Fibroblast of pulmonary artery (primary cell): Measurements from ENCODE around the gene GNAL.

Source experiments
- DNase-seq: peaks from one replicate; pipeline ENCODE4 v3.0.0-alpha.2; 2010; ENCODE audit warnings: low read depth
- H3K4me3 ChIP-seq: replicated peaks from 2 replicates; pipeline ENCODE4 v1.5.1; 2011; ENCODE audit warnings: low read depth, mild to moderate bottlenecking, control low read depth, low read length, moderate library complexity
- TF ChIP-seq, protein P1 (sequence below): IDR thresholded peaks from 2 replicates; pipeline ENCODE4 v1.5.1; 2011; ENCODE audit warnings: mild to moderate bottlenecking, control low read depth, low read length, inconsistent platforms; ENCODE audit errors: missing control alignments

The GNAL gene

GRCh38 chr18:11823545-11823944, 134.5 kb downstream of the GNAL start:
- no peak for DNase-seq
- no peak overlapping the region for H3K4me3 ChIP-seq
- TF ChIP-seq, protein P1, sequence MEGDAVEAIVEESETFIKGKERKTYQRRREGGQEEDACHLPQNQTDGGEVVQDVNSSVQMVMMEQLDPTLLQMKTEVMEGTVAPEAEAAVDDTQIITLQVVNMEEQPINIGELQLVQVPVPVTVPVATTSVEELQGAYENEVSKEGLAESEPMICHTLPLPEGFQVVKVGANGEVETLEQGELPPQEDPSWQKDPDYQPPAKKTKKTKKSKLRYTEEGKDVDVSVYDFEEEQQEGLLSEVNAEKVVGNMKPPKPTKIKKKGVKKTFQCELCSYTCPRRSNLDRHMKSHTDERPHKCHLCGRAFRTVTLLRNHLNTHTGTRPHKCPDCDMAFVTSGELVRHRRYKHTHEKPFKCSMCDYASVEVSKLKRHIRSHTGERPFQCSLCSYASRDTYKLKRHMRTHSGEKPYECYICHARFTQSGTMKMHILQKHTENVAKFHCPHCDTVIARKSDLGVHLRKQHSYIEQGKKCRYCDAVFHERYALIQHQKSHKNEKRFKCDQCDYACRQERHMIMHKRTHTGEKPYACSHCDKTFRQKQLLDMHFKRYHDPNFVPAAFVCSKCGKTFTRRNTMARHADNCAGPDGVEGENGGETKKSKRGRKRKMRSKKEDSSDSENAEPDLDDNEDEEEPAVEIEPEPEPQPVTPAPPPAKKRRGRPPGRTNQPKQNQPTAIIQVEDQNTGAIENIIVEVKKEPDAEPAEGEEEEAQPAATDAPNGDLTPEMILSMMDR = no peak

- H3K4me3 ChIP-seq = no peak overlapping the region
- no peak for DNase-seq
- TF ChIP-seq, protein P1 = no peak
Observed at GRCh38 chr18:11826836-11827235, 137.8 kb downstream of the GNAL start.

GRCh38 chr18:11828786-11829432, 139.8 kb downstream of the GNAL start:
- TF ChIP-seq, protein P1 = no peak
- H3K4me3 ChIP-seq = no peak overlapping the region
- DNase-seq = no peak

DNA sequence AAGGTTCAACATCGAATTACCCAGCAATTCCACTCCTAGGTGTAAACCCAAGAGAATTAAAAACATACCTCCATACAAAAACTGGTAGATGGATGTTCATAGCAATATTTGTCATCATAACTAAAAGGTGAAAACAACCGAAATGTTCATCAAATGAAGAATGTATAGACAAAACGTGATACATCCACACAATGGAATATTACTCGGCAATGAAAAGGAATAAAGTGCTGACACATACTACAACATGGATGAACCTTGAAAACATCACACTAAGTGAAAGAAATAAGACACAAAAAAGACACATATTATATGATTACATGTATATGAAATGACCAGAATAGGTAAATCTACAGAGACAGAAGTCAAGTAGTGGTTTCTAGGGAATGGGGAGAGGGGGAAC, 141.5 kb downstream of the GNAL start:
- no peak for DNase-seq
- TF ChIP-seq, protein P1 = no peak
- H3K4me3 ChIP-seq = no peak overlapping the region

DNA sequence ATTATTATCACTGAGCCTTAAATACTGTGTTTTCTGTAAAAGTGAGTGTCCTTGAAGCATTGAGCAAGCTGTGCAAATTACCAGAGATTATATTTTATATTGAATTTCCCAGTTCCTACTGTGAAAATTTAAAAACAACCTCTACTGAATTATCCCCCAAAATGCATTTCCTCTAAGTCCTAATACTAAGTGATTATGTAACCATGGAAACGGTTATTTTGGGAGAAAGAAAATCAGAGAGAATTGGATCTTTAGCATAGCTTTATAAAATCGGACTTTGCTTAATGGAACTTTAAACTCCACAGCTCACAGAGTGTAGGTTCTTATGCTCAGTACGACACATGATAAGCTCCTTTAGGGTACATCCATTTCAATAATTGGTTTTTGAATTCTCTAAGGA, 142.9 kb downstream of the GNAL start:
- TF ChIP-seq, protein P1 = no peak

GRCh38 chr18:11834772-11835171, 145.7 kb downstream of the GNAL start:
- DNase-seq = no peak
- TF ChIP-seq, protein P1 = no peak
- no peak overlapping the region for H3K4me3 ChIP-seq

More for the DNA sequence above, 142.9 kb downstream of the GNAL start:
- no peak for DNase-seq
- H3K4me3 ChIP-seq = no peak overlapping the region

- DNase-seq = no peak
- TF ChIP-seq, protein P1 = no peak
- no peak overlapping the region for H3K4me3 ChIP-seq
Observed at GRCh38 chr18:11839556-11839955, 150.5 kb downstream of the GNAL start.
